ENCODE results near the gene TAPT1.

Gene TAPT1

GRCh38 chr4:16225167-16225862 lies 956 bp downstream of the TAPT1 start:
- H3K4me3 ChIP-seq (ENCODE audit: low read depth, low read length): peak overlapping the region; percentile 65
- TF ChIP-seq CTCF (IDR thresholded peaks at IDR 0.05; ENCODE audit: low read depth, low read length): no peak

- H3K4me3 ChIP-seq (ENCODE audit: low read depth, low read length): no peak overlapping the region; the same call in 1 of the 2 replicates
- no peak for TF ChIP-seq CTCF (IDR thresholded peaks at IDR 0.05; ENCODE audit: low read depth, low read length)
Observed at GRCh38 chr4:16224264-16225166, 1.8 kb downstream of the TAPT1 start.

GRCh38 chr4:16222957-16223527 lies 3.2 kb downstream of the TAPT1 start:
- H3K4me3 ChIP-seq (ENCODE audit: low read depth, low read length): no peak overlapping the region
- TF ChIP-seq CTCF (IDR thresholded peaks at IDR 0.05; ENCODE audit: low read depth, low read length): no peak

GRCh38 chr4:16218950-16219349 lies 7.3 kb downstream of the TAPT1 start:
- no peak overlapping the region for H3K4me3 ChIP-seq (ENCODE audit: low read depth, low read length)
- TF ChIP-seq CTCF (IDR thresholded peaks at IDR 0.05; ENCODE audit: low read depth, low read length): no peak

GRCh38 chr4:16217300-16218051 lies 8.8 kb downstream of the TAPT1 start:
- TF ChIP-seq CTCF (IDR thresholded peaks at IDR 0.05; ENCODE audit: low read depth, low read length): no peak
- H3K4me3 ChIP-seq (ENCODE audit: low read depth, low read length): no peak overlapping the region

DNA sequence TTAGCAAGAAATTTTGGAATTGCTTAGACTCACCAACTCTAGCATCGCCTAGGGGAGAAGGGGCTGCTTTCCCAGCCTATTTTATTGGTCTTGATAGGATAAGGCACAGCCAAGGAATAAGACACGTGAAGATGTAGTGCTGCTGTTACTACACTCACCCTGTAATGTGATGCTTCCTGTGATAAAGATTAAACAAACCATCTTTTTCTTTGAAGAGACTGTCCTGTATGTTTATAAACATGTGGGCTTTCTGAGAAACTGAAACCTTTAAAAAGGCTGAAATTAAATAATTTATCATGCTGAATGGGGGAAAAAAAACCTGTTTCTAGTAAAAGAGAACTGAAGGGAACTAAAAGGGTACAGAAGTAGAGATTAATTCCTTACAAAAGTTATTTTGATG lies 13.2 kb downstream of the TAPT1 start:
- no peak overlapping the region for H3K4me3 ChIP-seq (ENCODE audit: low read depth, low read length)
- no peak for TF ChIP-seq CTCF (IDR thresholded peaks at IDR 0.05; ENCODE audit: low read depth, low read length)
